Measurements from ENCODE around the gene TRMO.
"Not testable (repeated sequence)": the region's sequence is repeated elsewhere in the genome, so short reads cannot be mapped to it uniquely, and the experiment has no call there.

TRMO gene

GRCh38 chr9:97921959-97922724 lies at the start of gene TRMO:
TRMO (minus strand) TSS chr9:97922500; CDS start chr9:97922493, 7 bp downstream.
- peak; percentile 98 for DNase-seq (ENCODE audit: low read depth)

- DNase-seq (ENCODE audit: low read depth) = no peak
These were observed 47.9 kb upstream of the TRMO start for GRCh38 chr9:97970165-97970564.

DNA sequence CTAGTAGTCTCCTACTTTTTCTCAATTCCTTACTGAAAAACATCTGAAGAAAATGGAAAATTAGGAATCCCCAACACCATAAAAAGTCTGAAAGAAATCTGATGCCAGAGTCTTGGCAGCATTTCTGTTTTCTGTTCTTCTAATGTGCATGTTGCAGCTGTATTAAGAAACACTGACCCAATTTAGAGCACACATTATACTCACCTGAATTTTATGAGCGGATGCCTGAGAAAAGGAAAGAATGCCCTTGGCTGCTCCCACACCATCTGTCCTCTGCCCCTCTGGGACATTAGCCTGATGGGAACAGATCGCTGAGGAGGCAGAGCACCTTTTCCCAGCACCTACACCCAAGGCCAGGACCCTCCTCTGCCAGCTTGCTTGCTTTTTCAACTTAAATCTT lies 46.7 kb upstream of the TRMO start:
- no peak for DNase-seq (ENCODE audit: low read depth)

- no peak for DNase-seq (ENCODE audit: low read depth)
These were observed 44.2 kb upstream of the TRMO start for GRCh38 chr9:97966493-97966892.

- DNase-seq (ENCODE audit: low read depth) = no peak
These were observed 42.6 kb upstream of the TRMO start for GRCh38 chr9:97964901-97965300.

GRCh38 chr9:97963232-97963631 lies 40.9 kb upstream of the TRMO start:
- no peak for DNase-seq (ENCODE audit: low read depth)

DNA sequence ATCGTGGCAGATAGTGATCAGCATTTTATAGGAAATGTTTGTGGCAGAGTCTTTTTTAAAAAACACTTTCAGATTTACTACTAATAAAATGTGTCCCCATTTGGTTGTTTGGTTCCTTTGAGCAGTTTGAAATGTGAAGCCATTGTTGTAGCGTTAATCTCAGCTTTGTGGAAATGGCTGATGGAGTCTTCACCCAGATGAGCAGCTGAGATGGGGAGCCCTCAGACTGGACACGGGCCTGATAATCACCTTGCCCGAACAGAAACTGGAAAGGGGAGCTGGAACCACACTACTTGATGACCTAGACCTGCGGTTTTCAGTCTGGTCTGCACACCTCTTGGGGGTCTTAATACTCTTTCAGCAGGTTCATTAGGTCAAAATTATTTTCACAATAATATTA lies 40.3 kb upstream of the TRMO start:
- no peak for DNase-seq (ENCODE audit: low read depth)

DNA sequence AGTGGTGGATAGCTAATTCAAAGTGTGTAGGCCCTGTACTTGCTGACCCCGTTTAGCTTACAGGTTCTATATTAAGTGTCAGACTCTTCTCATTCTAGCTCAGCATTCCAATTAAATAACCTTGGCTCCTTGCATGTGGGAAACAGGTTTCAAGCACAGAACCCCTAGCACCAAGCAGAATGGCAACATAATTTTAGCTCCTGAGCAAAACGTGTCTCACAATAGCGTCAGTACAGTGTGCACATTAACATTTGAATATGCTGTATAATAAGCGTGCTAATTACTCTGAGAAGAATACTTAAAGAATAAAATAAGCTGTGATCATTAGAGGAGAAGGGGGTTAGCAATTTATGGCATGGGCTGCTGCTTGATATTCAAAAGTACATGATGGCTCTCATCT lies 39.8 kb upstream of the TRMO start:
- no peak for DNase-seq (ENCODE audit: low read depth)

GRCh38 chr9:97961361-97961760 lies 39.1 kb upstream of the TRMO start:
- no peak for DNase-seq (ENCODE audit: low read depth)

GRCh38 chr9:97960678-97961328 lies 38.5 kb upstream of the TRMO start:
- not testable (repeated sequence) for DNase-seq (ENCODE audit: low read depth)

DNA sequence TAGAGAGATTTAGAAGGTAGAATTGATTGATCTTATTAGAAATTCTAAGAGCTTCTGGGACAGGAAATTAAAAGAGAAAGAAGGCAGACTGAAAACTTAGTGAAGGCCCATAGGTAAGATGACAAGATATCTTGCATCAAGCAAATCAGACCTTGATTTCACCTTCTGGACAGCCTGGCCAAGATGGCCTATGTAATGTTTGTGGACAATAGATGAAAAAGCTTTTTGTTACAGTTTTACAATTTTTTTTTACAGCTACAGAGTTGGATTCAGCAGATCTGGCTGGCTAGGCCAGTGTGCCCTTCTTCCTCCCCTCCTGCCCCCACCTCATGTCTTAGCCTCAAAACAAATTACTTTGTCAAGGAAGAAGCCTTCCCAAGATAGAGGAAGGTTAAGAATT lies 37.3 kb upstream of the TRMO start:
- DNase-seq (ENCODE audit: low read depth) = no peak

DNA sequence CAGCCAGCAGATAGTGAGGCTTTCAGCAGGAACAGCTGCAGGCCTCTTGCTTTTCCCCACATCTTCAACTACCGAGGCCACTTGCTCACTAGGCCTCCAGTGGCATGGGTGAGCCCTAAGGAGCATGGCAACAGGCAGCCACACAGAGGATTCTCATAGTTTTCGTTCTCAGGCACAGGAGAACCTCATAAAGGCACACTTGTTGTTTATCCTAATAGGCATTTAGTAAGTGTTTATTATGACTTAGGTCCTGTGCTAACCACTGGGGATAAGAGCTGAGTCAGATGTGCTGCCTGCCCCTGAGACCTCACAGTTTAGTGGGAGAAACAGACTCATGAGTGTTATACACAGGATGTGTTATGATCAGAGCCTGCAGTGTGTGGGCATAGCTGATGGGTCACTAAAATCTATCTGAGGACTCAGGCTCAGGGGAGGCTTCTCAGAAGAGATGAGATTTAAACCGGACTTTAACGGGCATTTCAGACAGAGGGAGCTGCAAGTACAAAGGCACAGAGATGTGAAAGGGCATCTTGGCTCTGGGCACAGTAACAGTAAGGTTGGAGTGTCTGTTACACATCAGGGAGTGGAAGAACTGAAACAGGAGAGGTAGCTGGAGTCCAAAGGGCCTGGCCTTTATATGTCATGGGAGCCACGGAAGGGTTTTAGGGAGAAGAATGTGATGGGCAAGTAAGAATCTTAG lies 36.7 kb upstream of the TRMO start:
- no peak for DNase-seq (ENCODE audit: low read depth)

- DNase-seq (ENCODE audit: low read depth) = no peak
These were observed 34.0 kb upstream of the TRMO start for GRCh38 chr9:97956331-97956730.

GRCh38 chr9:97954550-97954989 lies 32.3 kb upstream of the TRMO start:
- peak; percentile 18 for DNase-seq (ENCODE audit: low read depth)

GRCh38 chr9:97950873-97951272 lies 28.6 kb upstream of the TRMO start:
- not testable (repeated sequence) for DNase-seq (ENCODE audit: low read depth)

- not testable (repeated sequence) for DNase-seq (ENCODE audit: low read depth)
These were observed 24.8 kb upstream of the TRMO start for GRCh38 chr9:97947094-97947493.

DNA sequence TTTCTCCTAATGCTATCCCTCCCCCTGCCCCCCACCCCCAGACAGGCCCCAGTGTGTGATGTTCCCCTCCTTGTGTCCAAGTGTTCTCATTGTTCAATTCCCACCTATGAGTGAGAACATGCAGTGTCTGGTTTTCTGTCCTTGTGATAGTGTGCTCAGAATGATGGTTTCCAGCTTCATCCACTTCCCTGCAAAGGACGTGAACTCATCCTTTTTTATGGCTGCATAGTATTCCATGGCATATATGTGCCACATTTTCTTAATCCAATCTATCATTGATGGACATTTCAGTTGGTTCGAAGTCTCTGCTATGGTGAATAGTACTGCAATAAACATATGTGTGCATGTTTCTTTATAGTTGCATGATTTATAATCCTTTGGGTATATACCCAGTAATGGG lies 23.2 kb upstream of the TRMO start:
- not testable (repeated sequence) for DNase-seq (ENCODE audit: low read depth)

GRCh38 chr9:97944612-97945011 lies 22.3 kb upstream of the TRMO start:
- DNase-seq (ENCODE audit: low read depth) = no peak

GRCh38 chr9:97943308-97943855 lies 21.1 kb upstream of the TRMO start:
- no peak for DNase-seq (ENCODE audit: low read depth)

DNA sequence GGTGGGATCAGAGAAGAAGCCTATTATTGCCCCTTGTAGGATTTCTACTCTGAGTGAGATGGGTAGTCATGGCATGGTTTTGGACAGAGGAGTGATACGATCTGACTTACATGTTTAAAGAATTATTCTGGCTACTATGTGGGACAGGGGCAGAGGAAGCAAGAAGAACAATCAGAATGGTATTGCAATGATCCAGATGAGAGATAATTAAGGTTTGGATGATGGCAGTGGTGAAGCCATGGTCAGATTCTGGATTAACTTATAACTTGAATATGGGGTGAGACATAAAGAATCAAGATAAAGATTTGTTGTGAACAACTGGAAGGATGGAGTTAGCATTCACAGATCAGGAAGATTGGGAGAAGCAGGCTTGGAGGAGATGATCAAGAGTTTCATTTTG lies 19.0 kb upstream of the TRMO start:
- DNase-seq (ENCODE audit: low read depth) = no peak

DNA sequence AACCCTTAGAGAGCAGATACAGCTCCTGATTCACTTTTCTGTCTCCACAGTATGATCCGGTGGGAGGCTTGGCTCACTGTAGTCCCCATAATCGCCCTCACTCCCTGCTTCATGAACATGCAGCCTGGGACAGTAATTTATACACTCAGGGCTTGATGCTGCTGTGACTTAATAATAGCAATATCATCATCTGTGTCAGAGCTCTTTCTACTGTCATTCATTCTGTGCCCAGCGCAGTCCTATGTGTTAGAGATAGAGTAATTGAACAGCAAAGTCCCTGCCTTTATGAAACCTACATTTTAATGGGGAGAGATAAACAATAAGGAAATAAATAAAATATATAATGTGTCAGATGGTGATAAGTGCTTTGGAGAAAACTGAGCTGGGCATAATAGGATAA lies 18.4 kb upstream of the TRMO start:
- no peak for DNase-seq (ENCODE audit: low read depth)

DNA sequence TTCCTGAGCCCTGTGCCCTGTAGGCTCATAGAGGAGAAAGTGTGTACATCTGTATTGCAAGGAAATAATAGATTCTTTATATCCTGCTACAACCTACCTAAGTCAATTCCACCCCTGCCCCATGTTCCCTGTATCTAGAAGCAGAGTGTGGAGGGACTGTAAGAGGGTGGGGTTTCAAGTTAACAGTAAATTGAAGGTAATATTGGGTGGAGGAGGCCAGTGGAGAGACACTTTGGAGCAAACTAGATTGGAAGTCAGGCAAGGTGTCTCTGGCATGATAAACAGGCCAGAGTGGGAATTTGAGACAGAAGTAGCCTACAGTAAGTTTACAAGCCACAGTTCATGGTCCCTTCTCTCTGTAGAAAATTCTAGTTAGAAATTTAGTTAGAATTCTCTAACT lies 17.9 kb upstream of the TRMO start:
- no peak for DNase-seq (ENCODE audit: low read depth)
